ENCODE measurements around the gene EIF4A2. TPM values are rescaled to one million over a fixed set of nuclear protein-coding genes. Genes with fewer than 3 reads are reported as not detected.
A peak's percentile ranks its signal among the peaks of the same experiment; 100 is the strongest.
"Not testable (repeated sequence)": the region's sequence is repeated elsewhere in the genome, so short reads cannot be mapped to it uniquely, and the experiment has no call there.

Gene EIF4A2
- total RNA-seq, 1 donor from 2014 or later = 470 TPM

DNA sequence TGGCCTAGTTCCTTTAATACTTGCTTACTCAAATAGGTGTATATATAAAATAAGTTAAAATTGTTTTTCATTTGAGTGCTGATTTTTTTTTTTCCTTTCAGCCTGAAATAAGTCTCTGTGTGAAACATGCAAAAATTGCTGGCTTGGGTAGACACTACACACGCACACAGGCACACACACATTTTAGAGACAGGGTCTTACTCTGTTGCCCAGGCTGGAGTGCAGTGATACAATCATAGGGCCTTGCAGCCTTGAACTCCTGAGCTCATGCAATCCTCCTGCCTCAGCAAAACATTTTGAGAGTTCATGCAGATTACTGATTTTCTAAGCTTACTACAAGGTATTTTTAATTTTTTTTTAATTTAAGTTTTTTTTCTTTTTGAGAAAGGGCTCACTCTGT lies 35.6 kb downstream of the EIF4A2 start:
- no peak for DNase-seq (ENCODE audit: low read depth, low spot score)

DNA sequence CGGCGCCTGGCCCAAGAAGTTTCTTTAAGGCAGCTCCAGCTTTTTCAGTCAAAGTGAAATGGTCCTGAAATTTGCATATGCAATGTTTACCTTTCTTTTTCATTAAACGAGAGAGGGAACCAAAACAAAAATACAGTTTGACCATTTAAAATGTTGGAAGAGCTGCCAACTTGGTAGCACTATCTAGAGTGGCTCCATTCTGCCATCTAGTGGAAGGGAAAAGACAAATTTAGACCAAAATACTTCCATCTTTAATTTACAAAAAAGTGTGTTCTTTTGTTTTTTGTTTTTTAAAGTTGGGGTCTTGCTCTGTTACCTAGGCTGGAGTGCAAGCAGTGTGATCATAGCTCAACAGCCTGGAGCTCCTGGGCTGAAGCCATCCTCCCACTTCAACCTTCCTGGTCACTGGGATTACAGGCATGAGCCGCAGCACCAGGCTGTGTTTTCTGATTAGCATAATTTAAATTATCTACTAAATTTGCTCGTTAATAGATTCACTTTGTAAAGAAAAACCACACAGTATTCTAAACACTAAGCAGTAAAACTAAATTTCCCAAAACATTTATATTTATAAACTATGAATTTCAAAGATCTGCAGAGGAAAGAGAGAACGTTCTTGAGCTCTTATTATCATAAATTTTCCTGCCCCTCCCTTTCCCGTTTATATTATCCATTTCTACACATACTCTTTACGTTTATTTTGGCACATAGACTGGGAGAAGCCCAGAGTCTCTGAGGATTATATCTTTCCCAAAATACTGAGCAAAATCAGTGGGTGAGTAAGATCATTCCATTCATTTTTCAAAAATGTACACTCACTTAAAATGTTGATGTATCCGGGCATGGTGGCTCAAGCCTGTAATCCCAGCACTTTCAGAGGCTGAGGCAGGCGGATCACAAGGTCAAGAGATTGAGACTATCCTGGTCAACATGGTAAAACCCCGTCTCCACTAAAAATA lies 38.3 kb downstream of the EIF4A2 start:
- DNase-seq (ENCODE audit: low read depth, low spot score) = peak; percentile 19

DNA sequence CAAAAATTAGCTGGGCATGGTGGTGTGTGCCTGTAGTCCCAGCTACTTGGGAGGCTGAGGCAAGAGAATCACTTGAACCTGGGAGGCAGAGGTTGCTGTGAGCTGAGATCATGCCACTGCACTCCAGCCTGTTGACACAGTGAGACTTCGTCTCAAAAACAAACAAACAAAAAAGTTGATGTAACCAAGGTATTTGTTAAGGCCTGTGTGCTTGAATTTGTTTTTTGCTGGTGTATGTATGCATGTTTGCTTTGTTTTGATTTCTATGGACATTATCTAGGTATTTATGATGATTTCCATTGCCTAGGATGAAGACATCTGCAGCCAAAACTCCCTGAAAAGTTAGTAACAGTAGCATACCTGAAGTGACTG lies 39.0 kb downstream of the EIF4A2 start:
- DNase-seq (ENCODE audit: low read depth, low spot score) = not testable (repeated sequence)

GRCh38 chr3:186823386-186823785 lies 40.0 kb downstream of the EIF4A2 start:
- DNase-seq (ENCODE audit: low read depth, low spot score) = no peak

- DNase-seq (ENCODE audit: low read depth, low spot score) = no peak
Observed at GRCh38 chr3:186824430-186825139, 41.2 kb downstream of the EIF4A2 start.

DNA sequence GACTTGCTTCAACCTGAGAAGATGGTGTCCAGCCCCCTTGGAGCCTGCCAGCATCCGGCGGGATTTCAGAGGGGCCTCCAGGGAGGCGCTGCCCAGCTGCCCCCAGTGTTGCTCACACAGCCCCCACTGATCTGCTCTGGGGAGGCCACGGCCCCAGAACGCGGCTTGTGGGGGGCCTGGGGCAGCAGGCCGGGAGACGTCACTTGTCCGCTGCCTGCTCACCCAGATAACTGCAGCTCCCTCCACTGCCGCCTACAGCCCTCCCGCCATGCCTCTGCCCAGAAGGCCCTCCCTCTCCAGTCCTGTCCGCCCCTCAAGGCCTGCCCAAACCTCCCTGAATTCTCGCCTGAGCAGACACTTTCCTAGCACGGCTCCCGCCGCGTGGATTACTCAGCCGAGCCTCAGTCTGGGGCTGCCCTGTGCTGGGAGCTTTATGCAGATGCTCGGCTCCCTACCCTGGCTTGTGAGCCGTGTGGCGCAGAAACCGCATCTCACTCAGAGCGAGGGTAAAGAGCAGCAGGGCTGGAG lies 42.0 kb downstream of the EIF4A2 start:
- no peak for DNase-seq (ENCODE audit: low read depth, low spot score)

DNA sequence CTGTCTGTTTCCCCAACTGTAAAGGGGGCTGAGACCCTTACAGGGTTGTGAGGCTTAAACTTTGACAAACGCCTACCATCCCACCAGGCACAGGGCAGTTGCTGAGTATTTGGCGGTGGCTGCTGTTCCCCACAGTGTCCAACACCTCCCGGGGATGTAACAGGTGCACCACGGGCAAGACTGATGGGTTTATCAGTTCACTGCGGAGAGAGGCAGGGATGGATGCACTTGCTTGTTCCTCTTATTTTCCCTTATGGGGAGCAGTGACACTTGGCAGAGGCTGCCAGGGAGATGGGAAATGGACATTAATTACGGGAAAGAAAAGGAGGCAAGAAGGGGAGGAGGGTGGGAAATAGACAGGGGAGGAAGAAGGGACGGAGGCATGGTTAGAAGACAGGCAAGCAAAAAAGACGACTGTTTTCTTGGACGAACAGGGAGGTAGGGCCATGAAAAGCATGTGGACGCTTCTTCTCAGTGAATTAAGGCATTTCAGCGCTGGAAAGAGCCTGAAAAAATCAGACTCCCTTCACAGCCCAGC lies 42.6 kb downstream of the EIF4A2 start:
- DNase-seq (ENCODE audit: low read depth, low spot score) = no peak

DNA sequence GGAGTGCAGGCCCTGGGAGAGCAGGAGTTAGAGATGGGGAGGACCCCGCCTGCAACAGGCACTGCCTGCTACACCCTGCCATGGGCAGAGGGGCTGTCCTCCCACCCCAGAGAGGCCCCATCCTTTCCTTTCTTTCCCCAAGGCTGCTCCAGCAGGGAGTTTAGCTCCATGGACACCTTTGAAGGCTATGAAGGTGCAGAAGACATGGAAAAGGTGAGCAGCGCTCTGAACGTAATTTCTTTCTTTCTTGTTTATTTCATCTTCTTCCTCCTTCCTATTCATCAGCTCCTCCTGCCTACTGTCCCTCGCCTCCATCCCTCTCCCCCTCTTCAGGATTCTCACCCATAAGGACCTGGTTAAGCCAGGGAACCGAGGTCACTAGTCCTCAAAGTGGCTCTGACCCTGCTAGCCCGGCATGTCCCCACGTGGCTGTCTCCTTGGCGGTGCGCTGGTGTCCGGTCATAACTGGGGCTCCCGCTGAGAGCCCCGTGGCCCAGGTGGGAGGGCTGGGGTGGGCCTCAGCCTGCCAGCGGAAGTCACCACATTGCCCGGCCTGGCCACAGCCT lies 43.1 kb downstream of the EIF4A2 start:
- no peak for DNase-seq (ENCODE audit: low read depth, low spot score)

DNA sequence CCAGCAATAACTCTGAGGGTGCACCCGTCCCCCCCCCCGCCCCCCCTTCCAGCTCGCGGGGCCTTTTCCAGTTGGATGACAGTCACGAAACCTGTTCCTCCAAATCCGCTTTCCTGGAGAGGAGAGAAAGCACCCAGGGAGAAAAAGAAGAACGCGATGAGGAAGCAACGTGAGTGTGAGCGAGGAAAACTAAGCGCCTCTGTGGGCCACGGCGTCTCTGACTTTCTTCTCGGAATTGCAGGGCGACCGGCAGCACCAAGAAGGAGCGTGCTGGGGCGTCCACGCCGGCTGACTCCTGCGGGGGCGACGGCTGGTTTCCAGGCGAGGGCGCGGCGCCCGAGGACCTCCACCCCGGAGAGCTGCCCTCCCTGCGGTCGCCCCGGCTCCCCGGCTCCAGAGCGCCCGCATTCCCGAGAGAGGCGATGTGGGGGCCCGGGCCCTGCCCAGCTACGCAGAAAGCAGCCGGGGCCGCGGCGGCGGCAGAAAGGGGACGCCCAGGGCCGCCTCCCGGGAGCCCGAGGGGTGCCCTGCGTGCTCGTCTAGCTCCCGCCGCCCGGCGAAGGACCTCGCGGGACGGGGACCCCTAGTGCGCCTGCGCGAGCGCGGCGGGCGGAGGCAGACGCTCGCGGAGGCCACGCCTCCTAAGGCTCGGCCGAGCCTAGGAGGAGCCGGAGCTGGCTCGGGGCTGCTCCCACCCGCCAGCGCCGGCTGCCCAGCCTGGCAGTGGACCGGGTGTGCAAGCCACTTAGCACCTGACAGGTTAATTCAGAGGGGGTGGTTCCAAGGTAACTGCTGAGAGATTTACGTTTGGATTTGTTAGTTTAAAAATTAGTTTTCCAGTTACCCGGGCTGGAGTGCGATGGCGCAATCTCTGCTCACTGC lies 43.8 kb downstream of the EIF4A2 start:
- peak; percentile 26 for DNase-seq (ENCODE audit: low read depth, low spot score)

- DNase-seq (ENCODE audit: low read depth, low spot score) = no peak
Observed at GRCh38 chr3:186828340-186828739, 45.0 kb downstream of the EIF4A2 start.

DNA sequence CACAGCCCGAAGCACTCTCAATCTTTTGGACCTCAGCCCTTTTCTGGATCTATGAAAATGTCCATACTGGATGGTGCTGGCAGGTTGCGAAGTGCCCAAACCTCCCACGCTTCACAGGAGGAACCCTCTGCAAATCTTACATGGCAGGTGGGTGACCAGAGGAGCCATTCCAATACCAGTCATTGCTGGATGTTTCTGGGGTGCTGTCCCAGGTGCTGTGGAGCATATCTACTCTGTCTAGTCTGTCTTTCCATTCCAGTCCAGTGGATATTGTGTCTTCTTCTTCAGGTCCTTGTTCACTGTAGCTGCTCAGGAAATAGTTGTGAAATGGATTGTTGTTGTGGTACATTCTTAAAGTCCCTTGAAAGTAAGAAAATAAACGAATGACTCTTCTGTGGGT lies 48.4 kb downstream of the EIF4A2 start:
- no peak for DNase-seq (ENCODE audit: low read depth, low spot score)

GRCh38 chr3:186832276-186832675 lies 48.9 kb downstream of the EIF4A2 start:
- no peak for DNase-seq (ENCODE audit: low read depth, low spot score)

Other genes starting within 250 kb of the EIF4A2 start
- gene CRYGS, start 239.2 kb upstream of the EIF4A2 start, total RNA-seq = 1.1 and 1.4 TPM in 2 replicates
- gene TBCCD1, start 216.2 kb upstream of the EIF4A2 start, total RNA-seq = 22.8 and 35.9 TPM in 2 replicates
- 56.9 and 96.3 TPM in 2 replicates for gene DNAJB11, start 212.9 kb upstream of the EIF4A2 start, total RNA-seq
- gene AHSG, start 170.5 kb upstream of the EIF4A2 start, total RNA-seq = not detected in 2 replicates
- gene FETUB, start 143.2 kb upstream of the EIF4A2 start, total RNA-seq = not detected in 2 replicates
- not detected in 2 replicates for gene HRG, start 117.6 kb upstream of the EIF4A2 start, total RNA-seq
- gene KNG1, start 66.2 kb upstream of the EIF4A2 start, total RNA-seq = not detected in 2 replicates
- gene RFC4, start 22.9 kb downstream of the EIF4A2 start, total RNA-seq = 26.0 and 36.9 TPM in 2 replicates
- not detected in 2 replicates for gene ADIPOQ, start 59.1 kb downstream of the EIF4A2 start, total RNA-seq
- gene ST6GAL1, start 146.9 kb downstream of the EIF4A2 start, total RNA-seq = 59.5 and 138 TPM in 2 replicates

Data from pulmonary artery endothelial cell (primary cell).